Left colon (tissue), 2 donors: Measurements from ENCODE around the gene NOTUM. TPM values are rescaled to one million over a fixed set of nuclear protein-coding genes. Genes with fewer than 3 reads are reported as not detected.
A peak's percentile ranks its signal among the peaks of the same experiment; 100 is the strongest.

ENCODE experiments used
- ATAC-seq: fragments of 200-7000 bp; cut with Tn5 transposase; one replicate; pipeline ENCODE4 v1.9.1; 2020; ENCODE audit warnings: mild to moderate bottlenecking, moderate library complexity
- DNase-seq, 2 donors: peaks; one replicate each; pipeline ENCODE4 v3.0.0-alpha.2; 2020
- intact Hi-C, 2 donors: fragments of 100-400 bp; cut with DNase I in 1 of 2; cut with micrococcal nuclease in 1 of 2; formaldehyde crosslinking; loops; one replicate each; pipeline versions ENCODE4 v1.11.2 to v1.14.0; 2022; cut with DNase I, micrococcal nuclease
- total RNA-seq, 2 donors: library from RNA; stranded (reverse); fragmentation: NEBNext Ultra II Directional; extraction: Animal tissue kit (Norgen Biotek cat#: 25700); gene quantifications; one replicate each; pipeline ENCODE4 v1.2.1, GENCODE V29; 2021
- donor health status: DM: no; HTN: no; CAD: no.
- donor health status: DM: yes; HTN: yes; CAD: no.

The NOTUM gene
- total RNA-seq, 2 donors from 2014 or later: not detected

DNA sequence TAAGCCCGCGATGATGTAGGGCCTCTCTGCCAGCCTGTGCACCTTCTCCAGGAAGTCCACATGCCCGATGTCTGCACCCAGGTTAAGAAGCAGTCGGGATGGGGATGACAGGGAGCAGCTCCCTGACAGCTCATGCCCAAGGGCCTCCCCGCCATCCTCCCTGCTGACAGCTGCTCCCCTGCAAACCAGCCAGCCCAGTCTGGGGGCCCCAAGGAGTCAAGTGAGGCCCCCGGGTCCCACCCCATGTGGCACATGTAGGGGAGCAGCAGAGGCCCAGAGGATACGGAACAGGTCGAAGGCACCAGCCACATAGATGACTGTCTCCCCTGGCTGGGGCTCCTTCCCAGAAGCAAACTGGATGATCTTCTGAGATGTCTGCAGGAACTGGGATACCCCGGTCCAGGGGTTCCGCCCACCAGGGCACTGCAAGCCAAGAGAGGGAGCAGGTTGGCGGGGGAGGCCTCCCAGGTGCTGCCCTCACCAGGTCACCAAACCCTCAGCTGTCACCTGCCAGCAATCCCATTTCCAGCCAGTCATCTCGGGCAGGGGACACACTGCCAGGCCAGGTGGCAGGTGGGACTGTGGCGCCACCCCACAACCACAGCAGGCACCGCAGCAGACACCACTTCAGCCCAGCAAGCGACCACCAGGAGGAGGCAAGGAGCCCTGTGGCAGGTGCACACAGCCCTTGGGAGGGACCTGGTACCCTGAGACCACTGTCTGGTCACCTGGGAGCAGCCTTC is 54.3 kb downstream of the NOTUM start:
- no peak for DNase-seq
- intact Hi-C loops: no loop called here
- ATAC-seq: no peak

DNA sequence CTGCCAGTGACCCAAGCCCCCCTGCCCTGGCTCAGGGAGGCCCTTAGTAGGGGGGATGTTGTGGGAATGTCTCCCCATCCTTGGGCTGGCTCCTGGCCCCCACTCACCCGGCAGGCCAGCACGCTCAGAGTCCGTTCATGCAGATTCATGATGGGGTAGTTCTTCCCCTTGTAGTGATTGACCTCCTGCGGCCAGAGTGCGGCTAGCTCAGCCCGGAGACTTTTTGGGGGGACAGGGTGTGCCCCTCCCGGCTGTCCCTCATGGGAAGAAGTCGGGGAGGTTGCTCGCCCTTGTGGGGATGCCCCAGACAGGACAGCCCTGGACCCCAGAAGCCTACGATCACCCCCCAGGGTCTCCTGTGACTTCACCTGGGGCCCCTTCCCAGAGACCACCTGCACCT is 55.0 kb downstream of the NOTUM start:
- ATAC-seq: no peak
- intact Hi-C loops: no loop called here
- DNase-seq: no peak

- DNase-seq (no peak), ATAC-seq (no peak)
- intact Hi-C loops: no loop called here
These were observed 55.5 kb downstream of the NOTUM start for GRCh38 chr17:81905424-81905875.

GRCh38 chr17:81904600-81905423 is 56.2 kb downstream of the NOTUM start:
- DNase-seq (no peak), ATAC-seq (no peak)
- intact Hi-C loops: no loop called here

- ATAC-seq: no peak
- intact Hi-C loops: no loop called here
- DNase-seq: no peak
These were observed 56.9 kb downstream of the NOTUM start for GRCh38 chr17:81903896-81904599.

DNA sequence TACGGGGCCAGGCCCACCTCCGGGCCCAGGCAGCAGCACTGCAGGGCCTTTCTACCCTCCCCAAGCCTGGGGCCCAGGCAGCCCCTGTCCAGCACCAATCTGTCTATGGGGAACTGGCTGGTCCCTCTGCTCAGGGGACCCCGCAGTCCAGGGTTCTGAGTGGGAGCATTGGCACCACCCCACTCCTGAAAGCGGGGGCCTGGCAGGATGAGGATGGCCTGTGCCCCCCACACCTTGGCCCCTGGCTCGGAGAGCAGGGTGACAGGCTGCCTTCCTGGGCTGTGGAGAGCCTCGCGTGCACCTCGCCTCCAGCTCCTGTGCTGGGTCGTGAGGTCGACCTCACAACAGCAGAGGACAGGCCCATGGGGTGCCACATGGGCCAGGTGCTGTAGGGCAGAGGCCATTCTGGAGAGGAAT is 57.6 kb downstream of the NOTUM start:
- ATAC-seq: no peak
- no peak for DNase-seq
- intact Hi-C loops: no loop called here

DNA sequence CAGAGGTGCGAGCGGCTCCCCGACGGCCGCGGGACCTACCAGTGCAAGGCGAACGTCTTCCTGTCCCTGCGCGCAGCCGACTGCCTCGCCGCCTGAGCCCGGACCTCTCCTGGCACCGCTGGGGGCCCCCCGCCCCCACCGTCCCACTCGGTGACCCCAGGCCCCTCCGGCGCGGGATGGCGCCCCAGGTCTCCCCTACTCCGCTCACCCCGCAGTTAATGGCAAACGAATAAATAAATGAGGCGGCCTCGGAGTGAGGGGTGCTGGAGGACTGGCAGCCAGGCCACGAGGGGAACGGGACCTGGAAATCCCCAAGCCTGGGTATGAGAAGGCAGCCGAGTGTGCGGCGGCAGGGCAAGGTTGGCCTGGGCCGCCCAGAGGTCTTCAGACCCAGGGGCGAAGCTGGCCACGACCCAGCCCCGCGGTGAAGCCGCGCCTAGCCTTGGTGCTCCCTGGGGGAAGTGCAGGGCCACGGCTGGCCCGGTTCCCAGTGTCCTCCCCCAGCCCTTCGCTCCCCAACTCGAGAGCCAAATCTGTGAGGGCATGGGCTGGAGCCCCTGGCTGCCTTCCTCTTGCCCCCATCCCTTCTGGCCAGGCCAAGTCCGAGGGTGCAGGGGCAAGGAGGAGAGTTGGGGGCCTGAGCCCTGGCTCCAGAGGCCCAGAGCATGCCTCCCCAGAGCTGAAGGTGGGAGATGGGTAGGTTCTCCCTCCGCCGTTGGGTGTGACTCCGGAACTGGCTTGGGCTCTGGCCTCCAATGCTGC is 58.2 kb downstream of the NOTUM start:
- DNase-seq (no peak), ATAC-seq (peak; percentile 38)
- intact Hi-C loops: no loop called here

Other genes with a start within 250 kb of the NOTUM start
- 10 to 100 TPM; 52.5 to 76.2 TPM for gene SLC25A10, start 248.9 kb downstream of the NOTUM start, total RNA-seq
- gene GCGR, start 157.0 kb downstream of the NOTUM start, total RNA-seq: under 1 TPM; 0.14 to 0.67 TPM
- 10 to 100 TPM; 16.4 to 30.4 TPM for gene MCRIP1, start 127.9 kb downstream of the NOTUM start, total RNA-seq
- gene PPP1R27, start 126.1 kb downstream of the NOTUM start, total RNA-seq: not detected
- gene P4HB, start 100.7 kb downstream of the NOTUM start, total RNA-seq: 100 to 1,000 TPM; 560 to 669 TPM
- gene ARHGDIA, start 89.8 kb downstream of the NOTUM start, total RNA-seq: 100 to 1,000 TPM; 447 to 500 TPM
- gene ALYREF, start 69.6 kb downstream of the NOTUM start, total RNA-seq: 10 to 100 TPM; 43.9 to 69.8 TPM
- gene ANAPC11, start 69.5 kb downstream of the NOTUM start, total RNA-seq: 10 to 100 TPM; 83.6 to 88.6 TPM
- gene NPB, start 58.9 kb downstream of the NOTUM start, total RNA-seq: under 1 TPM in 1 of 2 donors, not detected in 1; 0.11 TPM
- gene PCYT2, start 49.8 kb downstream of the NOTUM start, total RNA-seq: 10 to 100 TPM; 49.9 to 68.9 TPM
- 10 to 100 TPM; 63.2 to 67.5 TPM for gene SIRT7, start 43.0 kb downstream of the NOTUM start, total RNA-seq
- 10 to 100 TPM; 17.8 to 19.7 TPM for gene MAFG, start 33.5 kb downstream of the NOTUM start, total RNA-seq
- 10 to 100 TPM; 40.2 to 55.6 TPM for gene PYCR1, start 23.9 kb downstream of the NOTUM start, total RNA-seq
- under 1 TPM in 1 of 2 donors, not detected in 1; 0.17 TPM for gene MYADML2, start 14.0 kb downstream of the NOTUM start, total RNA-seq
- 10 to 100 TPM; 29.8 to 35.9 TPM for gene ASPSCR1, start 16.4 kb upstream of the NOTUM start, total RNA-seq
- gene CENPX, start 61.7 kb upstream of the NOTUM start, total RNA-seq: 100 to 1,000 TPM in 1 of 2 donors, 10 to 100 TPM in 1; 83.3 to 127 TPM
- 10 to 100 TPM; 14.2 to 20.8 TPM for gene LRRC45, start 62.1 kb upstream of the NOTUM start, total RNA-seq
- 1 to 10 TPM; 4.2 to 9.0 TPM for gene RAC3, start 70.5 kb upstream of the NOTUM start, total RNA-seq
- 100 to 1,000 TPM; 111 to 137 TPM for gene DCXR, start 76.5 kb upstream of the NOTUM start, total RNA-seq
- 10 to 100 TPM; 31.5 to 32.3 TPM for gene RFNG, start 90.6 kb upstream of the NOTUM start, total RNA-seq
- 10 to 100 TPM; 80.7 to 87.4 TPM for gene GPS1, start 90.7 kb upstream of the NOTUM start, total RNA-seq
- 100 to 1,000 TPM; 127 to 146 TPM for gene DUS1L, start 104.6 kb upstream of the NOTUM start, total RNA-seq
- 100 to 1,000 TPM in 1 of 2 donors, 10 to 100 TPM in 1; 89.0 to 171 TPM for gene FASN, start 137.0 kb upstream of the NOTUM start, total RNA-seq